Mesendoderm (in vitro differentiated cells): Measurements from ENCODE around the gene UBL7.
A peak's percentile ranks its signal among the peaks of the same experiment; 100 is the strongest.

Source experiments
- DNase-seq: peaks from one replicate; pipeline ENCODE4 v3.0.0; 2013
- H2AK5ac ChIP-seq: 2 replicates; pipeline ENCODE4 v1.6.1; 2013; ENCODE audit warnings: low read length, inconsistent platforms
- H2BK120ac ChIP-seq: 2 replicates; pipeline ENCODE4 v1.6.1; 2013; ENCODE audit warnings: low read depth, mild to moderate bottlenecking, low read length, moderate library complexity, mixed read lengths
- H2BK15ac ChIP-seq: replicated peaks from 2 replicates; pipeline ENCODE4 v1.6.1; 2013; ENCODE audit warnings: low read depth, mild to moderate bottlenecking, moderate library complexity
- H2BK5ac ChIP-seq: 2 replicates; pipeline ENCODE4 v1.6.1; 2013; ENCODE audit warnings: low read length, inconsistent platforms
- H3K18ac ChIP-seq: 2 replicates; pipeline ENCODE4 v1.6.1; 2013; ENCODE audit warnings: mild to moderate bottlenecking, low read length, mixed read lengths
- H3K23ac ChIP-seq: one replicate; pipeline ENCODE4 v1.6.1; 2013; ENCODE audit warnings: low read length
- H3K27ac ChIP-seq: 2 replicates; pipeline ENCODE4 v1.5.1; 2013; ENCODE audit warnings: low read depth, mild to moderate bottlenecking, inconsistent platforms, low read length, moderate library complexity
- H3K27me3 ChIP-seq: 2 replicates; pipeline ENCODE4 v1.6.1; 2013; ENCODE audit warnings: low read length, control low read depth, mild to moderate bottlenecking, inconsistent platforms; ENCODE audit not compliant: insufficient read depth, poor library complexity
- H3K36me3 ChIP-seq: 2 replicates; pipeline ENCODE4 v1.6.1; 2013; ENCODE audit warnings: low read length, inconsistent platforms; ENCODE audit not compliant: control insufficient read depth, insufficient read depth
- H3K4ac ChIP-seq: one replicate; pipeline ENCODE4 v1.6.1; 2013; ENCODE audit warnings: low read depth, mild to moderate bottlenecking, low read length, moderate library complexity
- H3K4me1 ChIP-seq: 2 replicates; pipeline ENCODE4 v1.6.1; 2013; ENCODE audit warnings: low read depth, low read length, inconsistent platforms; ENCODE audit not compliant: control insufficient read depth
- H3K4me2 ChIP-seq: 2 replicates; pipeline ENCODE4 v1.6.1; 2013; ENCODE audit warnings: low read length
- H3K4me3 ChIP-seq: 2 replicates; pipeline ENCODE4 v1.5.1; 2013; ENCODE audit warnings: mild to moderate bottlenecking, low read length
- H3K56ac ChIP-seq: one replicate; pipeline ENCODE4 v1.6.1; 2013; ENCODE audit warnings: low read length
- H3K79me1 ChIP-seq: 2 replicates; pipeline ENCODE4 v1.6.1; 2013; ENCODE audit warnings: low read length, inconsistent platforms
- H3K79me2 ChIP-seq: 2 replicates; pipeline ENCODE4 v1.6.1; 2013; ENCODE audit warnings: mild to moderate bottlenecking, low read length; ENCODE audit not compliant: control insufficient read depth, insufficient read depth
- H3K9ac ChIP-seq: 2 replicates; pipeline ENCODE4 v1.6.1; 2013; ENCODE audit warnings: low read length, inconsistent platforms
- H4K5ac ChIP-seq: one replicate; pipeline ENCODE4 v1.6.1; 2013; ENCODE audit warnings: low read length
- H4K8ac ChIP-seq: one replicate; pipeline ENCODE4 v1.6.1; 2013; ENCODE audit warnings: low read depth, mild to moderate bottlenecking, control low read depth, low read length, moderate library complexity
- WGBS: extraction: QIAGEN DNeasy Blood & Tissue Kit; methylation state at CpG from one replicate; pipeline ENCODE4 v1.1.7; 2013; ENCODE audit warnings: low lambda C conversion rate, missing lambda C conversion rate; ENCODE audit not compliant: insufficient coverage; ENCODE audit errors: extremely low coverage; 5-methylcytosine and 5-hydroxymethylcytosine counted together

UBL7 gene

DNA sequence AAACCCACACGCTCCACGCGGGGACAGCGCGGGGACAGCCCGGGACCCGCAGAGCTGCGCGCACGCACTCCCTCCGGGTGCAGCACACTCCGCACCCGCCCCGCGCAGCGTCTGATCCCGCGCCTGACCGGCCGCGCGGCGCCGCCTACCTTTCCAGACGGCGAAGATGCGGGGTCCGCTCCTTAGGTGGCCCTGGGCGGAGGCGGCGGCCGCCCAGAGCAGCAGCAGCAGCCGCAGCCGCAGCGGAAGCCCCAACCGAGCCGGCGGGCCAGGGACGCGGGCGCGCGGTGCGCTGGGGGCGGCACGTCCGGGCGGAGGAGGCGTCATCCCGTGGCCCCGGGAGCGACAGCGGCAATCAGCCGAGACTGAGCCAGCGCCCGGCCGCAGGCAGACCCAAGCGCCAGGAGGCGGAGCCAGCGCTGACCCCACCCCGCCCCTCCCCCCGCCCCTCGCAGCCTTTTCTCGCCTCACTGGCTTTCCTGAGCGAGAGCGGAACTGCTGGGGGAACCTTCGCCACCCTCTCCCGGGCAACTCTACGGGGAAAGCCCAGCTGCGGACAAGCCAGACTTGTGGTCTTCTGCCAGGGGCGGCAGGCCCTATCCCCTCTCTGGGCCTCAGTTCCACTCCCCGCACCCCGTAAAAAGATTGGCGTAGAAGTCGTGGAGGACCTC, 27.2 kb downstream of the UBL7 start, which contains the start of gene SEMA7A:
Gene SEMA7A, minus strand, starts transcription at position 367 of the 671 bp plus-strand sequence. Its CDS starts 40 bp downstream, at position 327.
- H3K18ac ChIP-seq, result peak within 1 kb of the TSS; percentile 80
- H2AK5ac ChIP-seq, result no peak within 1 kb of the TSS
- H3K4ac ChIP-seq, result peak within 1 kb of the TSS; percentile 10
- peak within 1 kb of the TSS; percentile 57 for H2BK5ac ChIP-seq
- WGBS, result no CpG with 5 or more reads among the region's 75 CpGs
- H3K56ac ChIP-seq, result peak within 1 kb of the TSS; percentile 93
- peak within 1 kb of the TSS; percentile 88 for H3K9ac ChIP-seq
- H3K23ac ChIP-seq, result peak within 1 kb of the TSS; percentile 48
- H4K5ac ChIP-seq, result peak within 1 kb of the TSS; percentile 33
- no peak within 1 kb of the TSS for H2BK120ac ChIP-seq
- peak; percentile 88 for DNase-seq
- H2BK15ac ChIP-seq, result no peak within 1 kb of the TSS
- H3K27me3 ChIP-seq, result no peaks in the 10 kb centered on the region
- H3K79me2 ChIP-seq, result peaks cover 12% of the 10 kb centered on the region
- peak within 1 kb of the TSS; percentile 42 for H3K27ac ChIP-seq
- no peaks in the 10 kb centered on the region for H3K36me3 ChIP-seq
- H3K79me1 ChIP-seq, result peaks cover 18% of the 10 kb centered on the region
- H3K4me1 ChIP-seq, result peaks cover 10% of the 10 kb centered on the region
- H3K4me2 ChIP-seq, result peak within 1 kb of the TSS; percentile 90
- peak within 1 kb of the TSS; percentile 85 for H3K4me3 ChIP-seq
- H4K8ac ChIP-seq, result no peak within 1 kb of the TSS

DNA sequence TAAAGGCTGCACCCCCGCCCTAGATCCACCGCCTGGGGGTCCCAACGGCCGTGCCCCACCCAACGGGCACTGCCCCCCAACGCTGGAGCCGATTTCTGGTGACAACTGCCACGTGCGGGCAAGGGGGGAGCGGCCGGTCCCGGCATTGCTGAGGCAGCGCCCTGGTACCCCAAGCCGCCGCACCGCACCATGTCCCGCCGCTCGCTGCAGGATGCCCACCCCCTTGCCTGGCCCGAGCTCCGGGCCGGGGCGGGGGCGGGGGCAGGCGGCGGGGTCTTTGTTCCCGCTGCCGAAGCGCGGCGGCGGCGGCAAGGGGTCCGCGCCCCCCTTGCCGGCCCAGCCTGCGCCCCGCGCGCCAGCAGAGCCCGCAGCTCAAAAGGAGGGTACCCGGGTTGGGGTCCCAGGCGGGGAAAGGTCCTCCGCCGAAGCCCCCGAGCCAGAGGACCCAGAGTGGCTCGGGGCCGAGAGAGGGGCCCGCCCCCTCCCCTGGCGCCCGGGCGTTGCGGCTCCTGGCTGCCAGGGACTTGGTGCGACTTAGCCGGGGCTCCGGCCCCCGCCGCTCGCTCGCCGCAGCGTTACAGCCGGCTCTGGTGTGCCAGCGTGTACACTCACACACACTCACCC, 27.9 kb downstream of the UBL7 start:
- no peak overlapping the region for H2AK5ac ChIP-seq
- H4K8ac ChIP-seq, result no peak overlapping the region
- no peak overlapping the region for H3K4ac ChIP-seq
- H3K23ac ChIP-seq, result no peak overlapping the region
- peak overlapping the region; percentile 42 for H3K27ac ChIP-seq
- peak overlapping the region; percentile 88 for H3K9ac ChIP-seq
- no peak overlapping the region for H2BK120ac ChIP-seq
- peaks cover 18% of the 10 kb centered on the region for H3K79me1 ChIP-seq
- H3K56ac ChIP-seq, result peak overlapping the region; percentile 82
- peak overlapping the region; percentile 90 for H3K4me2 ChIP-seq
- peaks cover 10% of the 10 kb centered on the region for H3K4me1 ChIP-seq
- WGBS, result no CpG with 5 or more reads among the region's 64 CpGs
- peak overlapping the region; percentile 85 for H3K4me3 ChIP-seq
- peak overlapping the region; percentile 80 for H3K18ac ChIP-seq
- no peak overlapping the region for H2BK15ac ChIP-seq
- peaks cover 12% of the 10 kb centered on the region for H3K79me2 ChIP-seq
- no peak overlapping the region for H2BK5ac ChIP-seq
- H3K36me3 ChIP-seq, result no peaks in the 10 kb centered on the region
- H3K27me3 ChIP-seq, result no peaks in the 10 kb centered on the region
- DNase-seq, result no peak
- H4K5ac ChIP-seq, result no peak overlapping the region

DNA sequence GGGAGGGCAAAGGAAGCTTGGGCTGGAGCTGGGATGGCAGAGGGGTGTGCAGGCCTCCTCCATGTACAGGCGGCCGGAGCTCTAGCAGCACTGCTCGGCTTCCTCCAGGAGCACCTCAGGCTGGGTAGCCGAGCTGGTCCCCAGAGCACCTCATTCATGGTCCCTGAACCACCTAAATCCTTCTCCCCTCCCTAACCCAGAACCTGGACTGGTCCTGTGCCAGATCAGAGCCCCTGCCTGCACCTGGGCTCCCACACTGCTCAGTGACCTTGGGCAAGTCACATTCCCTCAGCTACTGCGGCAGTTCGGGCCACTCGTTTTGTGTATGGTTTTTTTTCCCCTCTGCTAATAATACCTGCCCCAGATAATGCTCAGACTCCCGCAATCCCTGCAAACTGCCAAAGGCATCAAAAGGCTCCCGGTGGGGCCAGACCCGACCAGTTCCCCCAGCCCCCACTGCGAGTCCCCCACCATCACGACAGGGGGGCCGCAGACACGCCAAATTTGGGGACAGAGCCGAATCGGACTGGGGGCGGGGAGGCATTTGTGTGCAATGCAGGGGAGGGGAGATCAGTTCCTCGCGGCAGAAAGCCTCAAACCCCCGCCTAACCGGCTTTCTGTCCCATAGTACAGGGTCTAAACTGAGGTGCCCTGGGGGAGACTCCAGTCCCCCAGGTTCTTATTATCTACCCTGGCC, 28.5 kb downstream of the UBL7 start:
- H2BK120ac ChIP-seq, result no peak overlapping the region
- no CpG with 5 or more reads among the region's 21 CpGs for WGBS
- H4K8ac ChIP-seq, result no peak overlapping the region
- H3K4me2 ChIP-seq, result peak overlapping the region; percentile 65
- peaks cover 14% of the 10 kb centered on the region for H3K79me2 ChIP-seq
- H3K23ac ChIP-seq, result peak overlapping the region; percentile 85
- H2BK5ac ChIP-seq, result no peak overlapping the region
- H3K18ac ChIP-seq, result peak overlapping the region; percentile 80
- no peaks in the 10 kb centered on the region for H3K36me3 ChIP-seq
- H3K9ac ChIP-seq, result peak overlapping the region; percentile 71
- H2AK5ac ChIP-seq, result no peak overlapping the region
- H3K4ac ChIP-seq, result no peak overlapping the region
- no peak overlapping the region for H2BK15ac ChIP-seq
- peak overlapping the region; percentile 39 for H3K4me3 ChIP-seq
- H3K79me1 ChIP-seq, result peaks cover 20% of the 10 kb centered on the region
- DNase-seq, result no peak
- H3K56ac ChIP-seq, result peak overlapping the region; percentile 52
- no peak overlapping the region for H4K5ac ChIP-seq
- peaks cover 10% of the 10 kb centered on the region for H3K4me1 ChIP-seq
- H3K27me3 ChIP-seq, result no peaks in the 10 kb centered on the region
- no peak overlapping the region for H3K27ac ChIP-seq

DNA sequence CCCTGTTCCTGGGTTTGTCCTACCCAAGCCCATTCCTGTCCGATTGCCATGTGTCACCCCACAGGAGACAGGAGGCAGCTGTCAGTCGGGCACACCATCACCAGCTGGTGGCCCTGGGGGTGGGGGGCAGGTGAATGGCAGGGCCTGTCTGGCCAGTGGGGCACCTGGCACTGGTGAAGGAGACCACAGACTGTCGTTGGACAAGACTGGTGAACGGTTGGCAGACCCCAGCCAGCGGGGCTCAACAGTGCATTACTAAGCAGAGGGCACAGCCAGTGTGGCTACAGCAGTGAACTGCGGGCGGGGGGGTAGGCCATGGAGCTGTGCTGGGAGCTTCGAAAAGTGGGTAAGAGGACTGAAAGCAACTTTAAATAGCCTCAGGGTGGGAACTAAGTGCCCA, 29.3 kb downstream of the UBL7 start:
- DNase-seq, result no peak

DNA sequence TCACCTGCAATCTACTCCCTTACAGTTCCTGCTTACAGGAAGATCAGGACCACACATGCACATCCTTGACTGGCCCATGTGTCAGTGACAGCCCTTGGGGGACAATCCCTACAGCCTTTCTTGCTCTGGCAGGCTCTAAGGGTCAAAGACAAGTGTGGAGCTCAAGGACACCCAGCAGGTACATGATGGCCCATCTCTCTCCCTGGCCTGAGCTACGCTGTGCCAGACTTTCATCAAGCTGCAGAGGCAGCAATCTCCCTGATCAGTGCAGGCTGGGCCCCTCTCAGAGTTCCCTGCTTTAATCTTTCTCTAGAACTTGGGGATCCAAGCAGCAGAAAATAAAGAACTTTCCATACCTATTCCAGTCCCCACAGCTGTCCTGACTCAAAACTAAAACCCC, 29.8 kb downstream of the UBL7 start:
- Histone ChIP-seq H2AK5ac (no peak overlapping the region), H3K36me3 (no peaks in the 10 kb centered on the region), H3K4ac (no peak overlapping the region), H3K27ac (no peak overlapping the region), H4K5ac (no peak overlapping the region), H3K56ac (no peak overlapping the region), H3K4me3 (no peak overlapping the region), H3K79me1 (peaks cover 24% of the 10 kb centered on the region), H2BK15ac (no peak overlapping the region), H2BK120ac (no peak overlapping the region), H3K79me2 (peaks cover 14% of the 10 kb centered on the region), H3K18ac (no peak overlapping the region), H3K4me1 (peaks cover 10% of the 10 kb centered on the region), H3K4me2 (no peak overlapping the region), H2BK5ac (no peak overlapping the region), H4K8ac (no peak overlapping the region), H3K9ac (no peak overlapping the region), H3K23ac (no peak overlapping the region), H3K27me3 (no peaks in the 10 kb centered on the region)
- no CpG with 5 or more reads among the region's 1 CpG for WGBS
- DNase-seq, result no peak

More for the DNA sequence above, 29.3 kb downstream of the UBL7 start:
- Histone ChIP-seq H4K8ac (no peak overlapping the region), H3K79me2 (peaks cover 14% of the 10 kb centered on the region), H3K23ac (peak overlapping the region; percentile 48), H3K36me3 (no peaks in the 10 kb centered on the region), H3K27me3 (no peaks in the 10 kb centered on the region), H2AK5ac (no peak overlapping the region), H3K79me1 (peaks cover 23% of the 10 kb centered on the region), H3K4me3 (no peak overlapping the region), H3K4me2 (no peak overlapping the region), H2BK15ac (no peak overlapping the region), H3K4ac (no peak overlapping the region), H3K27ac (no peak overlapping the region), H2BK5ac (no peak overlapping the region), H2BK120ac (no peak overlapping the region), H3K56ac (no peak overlapping the region), H3K18ac (no peak overlapping the region), H4K5ac (no peak overlapping the region), H3K9ac (no peak overlapping the region), H3K4me1 (peaks cover 10% of the 10 kb centered on the region)
- no CpG with 5 or more reads among the region's 8 CpGs for WGBS
